ENCODE data around the gene RCBTB1. TPM values are rescaled to one million over a fixed set of nuclear protein-coding genes. Genes with fewer than 3 reads are reported as not detected.

Gene RCBTB1
- total and polyA plus RNA-seq, 2 donors (not counting 3 experiments of a cell fraction or from before 2014, with no cell fraction given): 12.1 to 23.8 TPM

- no peak overlapping the region for H3K9ac ChIP-seq (replicated peaks; ENCODE audit: extremely low read depth, insufficient read depth, low read length)
- no peaks in the 10 kb centered on the region for H4K20me1 ChIP-seq (replicated peaks; ENCODE audit: control insufficient read depth, extremely low read depth, insufficient read depth, low read length)
- no peaks in the 10 kb centered on the region for H3K9me3 ChIP-seq (replicated peaks; ENCODE audit: control insufficient read depth, insufficient read depth, low read length)
- no peaks in the 10 kb centered on the region for H3K27me3 ChIP-seq (ENCODE audit: control insufficient read depth in 2 of 2, insufficient read depth in 2 of 2, low read length in 2 of 2)
- TF ChIP-seq CTCF (IDR thresholded peaks at IDR 0.05; ENCODE audit: extremely low read depth in 1 of 2, insufficient read depth in 1 of 2, low read depth in 1 of 2, low read length in 2 of 2) (no peak), FOS (IDR thresholded peaks at IDR 0.05; ENCODE audit: borderline replicate concordance, insufficient read depth, low read length) (no peak), EZH2 (IDR thresholded peaks at IDR 0.05; ENCODE audit: borderline replicate concordance, low read depth, low read length, severe bottlenecking) (no peak), MAX (IDR thresholded peaks at IDR 0.05; ENCODE audit: insufficient read depth, insufficient read length) (no peak), GATA2 (IDR thresholded peaks at IDR 0.05; ENCODE audit: insufficient read depth, insufficient read length, low read depth, low read length) (no peak), POLR2AphosphoS5 (IDR thresholded peaks at IDR 0.05; ENCODE audit: insufficient read depth, low read depth, low read length) (no peak), MYC (IDR thresholded peaks at IDR 0.05; ENCODE audit: low read depth, low read length) (no peak), JUN (IDR thresholded peaks at IDR 0.05; ENCODE audit: borderline replicate concordance, insufficient read depth, insufficient read length, low read depth) (no peak), POLR2A (IDR thresholded peaks at IDR 0.05; ENCODE audit: low read depth, low read length) (no peak)
- no TSS peak for BruUV-seq (replicated peaks)
- no peaks in the 10 kb centered on the region for H3K9me1 ChIP-seq (replicated peaks; ENCODE audit: control insufficient read depth, extremely low read depth, insufficient read depth, low read length)
- intact Hi-C loops (cut with micrococcal nuclease): no loop called here
- FAIRE-seq (no peak), DNase-seq (ENCODE audit: low read depth, low spot score) (no peak)
- dilution Hi-C loops (cut with MboI; ENCODE audit: extremely low pct_ligation_motif_present, low sequenced_read_pairs): no loop called here
- H3K4me1 ChIP-seq (ENCODE audit: control insufficient read depth, extremely low read depth, insufficient read depth, low read length): peaks cover 8% of the 10 kb centered on the region
- ChIA-PET CTCF (no interaction called here), POLR2A (no interaction called here)
- no peaks in the 10 kb centered on the region for H3K79me2 ChIP-seq (ENCODE audit: control insufficient read depth, insufficient read depth, low read length)
- H3K4me2 ChIP-seq (ENCODE audit: insufficient read depth, low read length): no peak overlapping the region
- peaks cover 0 to under 1% of the 10 kb centered on the region in 2 experiments for H3K36me3 ChIP-seq (ENCODE audit: control insufficient read depth in 2 of 2, extremely low read depth in 1 of 2, insufficient read depth in 2 of 2, low read length in 2 of 2)
- no peak overlapping the region for H2AFZ ChIP-seq (ENCODE audit: low read depth, low read length)
- H3K27ac ChIP-seq (ENCODE audit: insufficient read depth, low read depth, low read length): no peak overlapping the region
- H3K4me3 ChIP-seq (replicated peaks in 1 of 3; ENCODE audit: insufficient read depth in 1 of 3, low read depth in 1 of 3, low read length in 3 of 3): no peak overlapping the region
These were observed 13.8 kb downstream of the RCBTB1 start for GRCh38 chr13:49571299-49572240.
